Esophagus squamous epithelium (tissue), 5 donors: ENCODE results near the gene C19orf67. TPM values are rescaled to one million over a fixed set of nuclear protein-coding genes. Genes with fewer than 3 reads are reported as not detected.

Experiments
- DNase-seq: peaks from one replicate; lab custom pipeline; 2025; lab: John Stamatoyannopoulos, UW
- H3K27ac ChIP-seq, 4 donors: fragments of 200-600 bp; sonication (generic); one replicate each; pipeline ENCODE4 v1.5.1; 2016 to 2019; ENCODE audit warnings: mild to moderate bottlenecking in 1 of 4
- H3K27me3 ChIP-seq, 4 donors: fragments of 200-600 bp; sonication (generic); 1 replicate in 3 of 4; 2 replicates in 1 of 4; pipeline versions ENCODE4 v1.5.1 to v1.6.0; 2017 to 2021; ENCODE audit warnings: antibody characterized with exemption in 1 of 4
- H3K36me3 ChIP-seq, 3 donors: fragments of 200-600 bp; sonication (generic); one replicate each; pipeline ENCODE4 v1.5.1; 2016 to 2019
- H3K4me1 ChIP-seq, 3 donors: fragments of 200-600 bp; sonication (generic); one replicate each; pipeline ENCODE4 v1.5.1; 2017 to 2019
- H3K4me3 ChIP-seq, 4 donors: fragments of 200-600 bp; sonication (generic); 1 replicate in 3 of 4; 2 replicates in 1 of 4; pipeline ENCODE4 v1.5.1; 2016 to 2019; ENCODE audit warnings: mild to moderate bottlenecking in 2 of 4, moderate library complexity in 1 of 4
- H3K9me3 ChIP-seq, 3 donors: fragments of 200-600 bp; sonication (generic); one replicate each; pipeline ENCODE4 v1.5.1; 2016 to 2019
- CTCF ChIP-seq, 6 experiments: fragments of 450-650 bp in 4 of 6; fragments of 200-600 bp in 2 of 6; sonication (generic) in 2 of 6; IDR thresholded peaks; one replicate each; pipeline ENCODE4 v1.5.1; 2016 to 2019; ENCODE audit warnings: antibody characterized with exemption in 6 of 6, mild to moderate bottlenecking in 4 of 6, moderate library complexity in 4 of 6
- POLR2A ChIP-seq, 4 donors: fragments of 450-650 bp; IDR thresholded peaks; one replicate each; pipeline ENCODE4 v1.6.1; 2017; ENCODE audit warnings: antibody characterized with exemption in 4 of 4, mild to moderate bottlenecking in 4 of 4, moderate library complexity in 3 of 4
- WGBS, 2 donors: methylation state at CpG; one replicate each; pipeline ENCODE4 v1.1.5; 2018; 5-methylcytosine and 5-hydroxymethylcytosine counted together
- intact Hi-C: fragments of 100-400 bp; cut with DNase I; formaldehyde crosslinking; loops from one replicate; pipeline ENCODE4 v1.15.0; 2022
- total RNA-seq, 4 donors: library from RNA; depleted of rRNA; stranded (reverse); fragments of >200 nt; gene quantifications; one replicate each; pipeline ENCODE4 v1.1.0, GENCODE V29; 2016
- donor health status: DM: yes; HTN: yes; CAD: no.

Gene C19orf67
- total RNA-seq = not detected

- TF ChIP-seq POLR2A (IDR thresholded peaks at IDR 0.05) (no peak), CTCF (IDR thresholded peaks at IDR 0.05) (no peak)
- Histone ChIP-seq H3K27me3 (no peaks in the 10 kb centered on the region), H3K4me3 (no peak within 1 kb of the TSS), H3K4me1 (peaks cover 15 to 35% (median 18%) of the 10 kb centered on the region in 3 donors), H3K9me3 (no peaks in the 10 kb centered on the region), H3K27ac (no peak within 1 kb of the TSS), H3K36me3 (peaks cover 0 to 26% (median 5%) of the 10 kb centered on the region in 3 donors)
- DNase-seq = no peak
- intact Hi-C loops = no loop called here
- WGBS, 2 donors = 51 to 55% methylated on average over 3 to 4 of the region's 54 CpGs
Measured at GRCh38 chr19:14085309-14085995, at the start of gene C19orf67. Gene C19orf67 (minus strand): TSS chr19:14085783. CDS start chr19:14085627, 156 bp downstream.

- no peak for TF ChIP-seq CTCF (IDR thresholded peaks at IDR 0.05)
- TF ChIP-seq POLR2A (IDR thresholded peaks at IDR 0.05) = no peak
- H3K9me3 ChIP-seq = no peaks in the 10 kb centered on the region
- DNase-seq = no peak
- intact Hi-C loops = no loop called here
- WGBS, 2 donors = 30 to 35% methylated on average over 6 of the region's 6 CpGs
- no peak overlapping the region for H3K27ac ChIP-seq
- no peaks in the 10 kb centered on the region for H3K27me3 ChIP-seq
- H3K4me1 ChIP-seq = peaks cover 17 to 44% (median 24%) of the 10 kb centered on the region in 3 donors
- peak overlapping the region in 3 of 4 donors; percentile 75 to 81 (median 79) for H3K4me3 ChIP-seq
- H3K36me3 ChIP-seq = no peaks in the 10 kb centered on the region
Measured at GRCh38 chr19:14135355-14135754, 49.8 kb upstream of the C19orf67 start.

GRCh38 chr19:14127929-14128509, 42.4 kb upstream of the C19orf67 start:
- peak overlapping the region in 1 of 4 donors; percentile 28 for H3K27ac ChIP-seq
- H3K4me1 ChIP-seq = no peaks in the 10 kb centered on the region
- H3K4me3 ChIP-seq = no peak overlapping the region
- 71 to 100% methylated on average over 1 to 3 of the region's 4 CpGs for WGBS, 2 donors
- intact Hi-C loops = no loop called here
- H3K9me3 ChIP-seq = no peaks in the 10 kb centered on the region
- H3K36me3 ChIP-seq = no peaks in the 10 kb centered on the region
- H3K27me3 ChIP-seq = no peaks in the 10 kb centered on the region
- DNase-seq = no peak
- TF ChIP-seq CTCF (IDR thresholded peaks at IDR 0.05) (no peak), POLR2A (IDR thresholded peaks at IDR 0.05) (no peak)

- Histone ChIP-seq H3K4me3 (no peak overlapping the region), H3K4me1 (no peaks in the 10 kb centered on the region), H3K27me3 (no peaks in the 10 kb centered on the region), H3K36me3 (no peaks in the 10 kb centered on the region), H3K9me3 (no peaks in the 10 kb centered on the region), H3K27ac (no peak overlapping the region)
- 92% methylated on average over 8 of the region's 8 CpGs; no CpG with 5 or more reads in 1 of the 2 donors for WGBS, 2 donors
- intact Hi-C loops = no loop called here
- DNase-seq = no peak
- TF ChIP-seq CTCF (IDR thresholded peaks at IDR 0.05) (no peak), POLR2A (IDR thresholded peaks at IDR 0.05) (no peak)
Measured at GRCh38 chr19:14127176-14127575, 41.6 kb upstream of the C19orf67 start.

- Histone ChIP-seq H3K36me3 (no peaks in the 10 kb centered on the region), H3K27ac (no peak overlapping the region), H3K4me1 (peaks cover 9 to 22% (median 15%) of the 10 kb centered on the region in 3 donors), H3K27me3 (no peaks in the 10 kb centered on the region), H3K9me3 (no peaks in the 10 kb centered on the region), H3K4me3 (no peak overlapping the region)
- no peak for TF ChIP-seq CTCF (IDR thresholded peaks at IDR 0.05)
- TF ChIP-seq POLR2A (IDR thresholded peaks at IDR 0.05) = no peak
- no peak for DNase-seq
- intact Hi-C loops = no loop called here
- WGBS, 2 donors = 81 to 92% methylated on average over 6 of the region's 6 CpGs
Measured at GRCh38 chr19:14122924-14123323, 37.3 kb upstream of the C19orf67 start.
